ENCODE data around the gene IQUB.

Gene IQUB

GRCh38 chr7:123498031-123498430 lies 36.4 kb downstream of the IQUB start:
- no peak for DNase-seq (ENCODE audit: extremely low spot score)
- CTCF ChIA-PET, result no interaction called here
- POLR2A ChIA-PET, result no interaction called here
- no peak for TF ChIP-seq BHLHE40 (IDR thresholded peaks at IDR 0.05; ENCODE audit: borderline replicate concordance)
- no peak for TF ChIP-seq FOXM1 (IDR thresholded peaks at IDR 0.05; ENCODE audit: borderline replicate concordance)
- TF ChIP-seq PKNOX1 (IDR thresholded peaks at IDR 0.05), result no peak
- TF ChIP-seq ZNF384 (IDR thresholded peaks at IDR 0.05), result no peak
- no peak for TF ChIP-seq CTBP1 (IDR thresholded peaks at IDR 0.05; ENCODE audit: borderline replicate concordance)
- TF ChIP-seq SUZ12 (IDR thresholded peaks at IDR 0.05), result no peak
- no peak for TF ChIP-seq ARNT (IDR thresholded peaks at IDR 0.05)
- no peak for TF ChIP-seq TARDBP (IDR thresholded peaks at IDR 0.05)
- no peak for TF ChIP-seq HDGF (IDR thresholded peaks at IDR 0.05; ENCODE audit: borderline replicate concordance)
- no peak for TF ChIP-seq FOXK2 (IDR thresholded peaks at IDR 0.05)
- no peak for TF ChIP-seq ELF4 (IDR thresholded peaks at IDR 0.05)
- TF ChIP-seq NFRKB (IDR thresholded peaks at IDR 0.05), result no peak
- no peak for TF ChIP-seq LEF1 (IDR thresholded peaks at IDR 0.05; ENCODE audit: borderline replicate concordance)
- TF ChIP-seq L3MBTL2 (conservative IDR thresholded peaks at IDR 0.05), result no peak
- no peak for TF ChIP-seq FOXA1 (IDR thresholded peaks at IDR 0.05)

GRCh38 chr7:123494193-123494796 lies 40.1 kb downstream of the IQUB start:
- ChIA-PET CTCF (interaction anchor here (0.6 to 1.1 kb wide), 7 partner anchors 8 to 130 kb away, joined by 3 to 5 read pairs (median 4); no protein-coding TSS in a partner anchor), POLR2A (interaction anchor here (1.0 kb wide), 1 partner anchor 255 kb away, joined by 3 read pairs; the partner anchor contains the start of gene WASL)
- peak; percentile 12 for DNase-seq (ENCODE audit: extremely low spot score)
- TF ChIP-seq ELF4 (IDR thresholded peaks at IDR 0.05) (no peak), L3MBTL2 (conservative IDR thresholded peaks at IDR 0.05) (no peak), FOXA1 (IDR thresholded peaks at IDR 0.05) (no peak), BHLHE40 (IDR thresholded peaks at IDR 0.05; ENCODE audit: borderline replicate concordance) (no peak), LEF1 (IDR thresholded peaks at IDR 0.05; ENCODE audit: borderline replicate concordance) (no peak), TARDBP (IDR thresholded peaks at IDR 0.05) (no peak), NFRKB (IDR thresholded peaks at IDR 0.05) (no peak)

DNA sequence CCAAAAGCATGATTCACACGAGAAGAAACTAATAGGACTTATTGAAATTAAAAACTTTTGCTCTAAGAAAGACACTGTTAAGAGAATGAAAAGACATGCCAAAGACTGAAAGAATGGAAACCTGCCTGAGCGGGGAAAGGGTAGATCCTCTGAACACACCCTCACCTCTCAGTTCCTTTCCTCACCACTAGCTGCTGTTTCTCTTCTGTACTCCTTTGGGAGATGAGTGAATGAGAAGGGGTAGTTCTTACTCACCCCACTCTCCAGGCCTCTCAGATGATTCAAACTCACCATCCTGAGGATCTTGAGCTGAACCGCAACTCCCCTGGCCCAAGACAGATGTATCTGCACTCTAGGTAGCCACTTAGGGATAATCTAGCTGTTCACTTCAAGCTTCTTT lies 41.9 kb downstream of the IQUB start:
- no peak for TF ChIP-seq NFRKB (IDR thresholded peaks at IDR 0.05)
- no peak for TF ChIP-seq BHLHE40 (IDR thresholded peaks at IDR 0.05; ENCODE audit: borderline replicate concordance)
- TF ChIP-seq PKNOX1 (IDR thresholded peaks at IDR 0.05), result no peak
- no peak for TF ChIP-seq ZNF384 (IDR thresholded peaks at IDR 0.05)
- no peak for TF ChIP-seq TARDBP (IDR thresholded peaks at IDR 0.05)
- no peak for TF ChIP-seq L3MBTL2 (conservative IDR thresholded peaks at IDR 0.05)
- no peak for TF ChIP-seq HDGF (IDR thresholded peaks at IDR 0.05; ENCODE audit: borderline replicate concordance)
- TF ChIP-seq SP1 (IDR thresholded peaks at IDR 0.05), result no peak
- TF ChIP-seq SUZ12 (IDR thresholded peaks at IDR 0.05), result no peak
- no peak for TF ChIP-seq CTBP1 (IDR thresholded peaks at IDR 0.05; ENCODE audit: borderline replicate concordance)
- no peak for TF ChIP-seq FOXM1 (IDR thresholded peaks at IDR 0.05; ENCODE audit: borderline replicate concordance)
- no peak for TF ChIP-seq ARNT (IDR thresholded peaks at IDR 0.05)
- no peak for TF ChIP-seq LEF1 (IDR thresholded peaks at IDR 0.05; ENCODE audit: borderline replicate concordance)
- no peak for TF ChIP-seq FOXK2 (IDR thresholded peaks at IDR 0.05)
- no peak for TF ChIP-seq FOXA1 (IDR thresholded peaks at IDR 0.05)
- TF ChIP-seq ELF4 (IDR thresholded peaks at IDR 0.05), result no peak
- POLR2A ChIA-PET, result no interaction called here
- DNase-seq (ENCODE audit: extremely low spot score), result peak; percentile 14
- CTCF ChIA-PET, result interaction anchor here (1.0 to 1.3 kb wide), 2 partner anchors 35 to 43 kb away, joined by 3 read pairs; no protein-coding TSS in a partner anchor

DNA sequence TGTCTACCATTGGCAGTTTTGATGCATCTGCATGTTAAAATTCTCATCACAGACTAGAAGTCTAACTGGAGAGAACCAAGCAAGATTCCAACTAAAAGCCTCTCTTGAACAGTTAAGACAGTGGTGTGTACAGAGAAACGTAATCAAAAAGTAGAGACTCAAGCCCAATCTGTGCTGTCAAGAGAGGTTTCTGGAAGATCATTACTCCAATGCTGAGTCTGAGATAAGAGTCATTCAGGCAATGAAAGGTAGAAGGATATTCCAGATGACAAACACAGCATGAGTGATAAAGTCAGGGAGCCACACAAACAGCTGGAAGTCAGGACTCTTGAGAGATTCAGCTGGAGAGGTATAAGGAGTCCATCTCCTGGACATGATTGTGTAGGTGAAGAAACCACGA lies 48.7 kb downstream of the IQUB start:
- POLR2A ChIA-PET, result no interaction called here
- CTCF ChIA-PET, result no interaction called here
- DNase-seq (ENCODE audit: extremely low spot score), result no peak
- no peak for TF ChIP-seq PKNOX1 (IDR thresholded peaks at IDR 0.05)
- TF ChIP-seq ARNT (IDR thresholded peaks at IDR 0.05), result no peak
- no peak for TF ChIP-seq ELF4 (IDR thresholded peaks at IDR 0.05)
- no peak for TF ChIP-seq ZNF384 (IDR thresholded peaks at IDR 0.05)
- no peak for TF ChIP-seq HDGF (IDR thresholded peaks at IDR 0.05; ENCODE audit: borderline replicate concordance)
- no peak for TF ChIP-seq FOXM1 (IDR thresholded peaks at IDR 0.05; ENCODE audit: borderline replicate concordance)
- TF ChIP-seq FOXK2 (IDR thresholded peaks at IDR 0.05), result no peak
- TF ChIP-seq FOXA1 (IDR thresholded peaks at IDR 0.05), result no peak
- TF ChIP-seq SP1 (IDR thresholded peaks at IDR 0.05), result no peak
- TF ChIP-seq SUZ12 (IDR thresholded peaks at IDR 0.05), result no peak
- TF ChIP-seq LEF1 (IDR thresholded peaks at IDR 0.05; ENCODE audit: borderline replicate concordance), result no peak
- TF ChIP-seq NFRKB (IDR thresholded peaks at IDR 0.05), result no peak
- no peak for TF ChIP-seq CTBP1 (IDR thresholded peaks at IDR 0.05; ENCODE audit: borderline replicate concordance)
- no peak for TF ChIP-seq BHLHE40 (IDR thresholded peaks at IDR 0.05; ENCODE audit: borderline replicate concordance)
- no peak for TF ChIP-seq TARDBP (IDR thresholded peaks at IDR 0.05)
- TF ChIP-seq L3MBTL2 (conservative IDR thresholded peaks at IDR 0.05), result no peak

DNA sequence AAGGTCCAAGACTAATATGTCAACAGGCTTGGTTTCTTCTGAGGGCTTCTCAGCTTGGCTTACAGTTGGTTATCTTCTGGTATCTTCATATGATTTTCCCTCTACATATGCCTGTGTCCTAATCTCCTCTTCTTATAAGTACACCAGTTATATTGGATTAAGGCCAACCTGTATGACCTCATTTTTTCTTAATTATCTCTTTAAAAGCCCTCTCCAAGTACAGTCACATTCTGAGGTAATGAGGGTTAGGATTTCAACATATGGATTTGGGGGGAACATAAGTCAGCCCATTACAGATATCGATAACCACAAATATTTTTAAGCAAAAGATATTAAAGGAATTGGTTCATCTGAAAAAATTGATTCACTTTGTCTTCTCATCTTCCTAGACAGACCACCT lies 49.2 kb downstream of the IQUB start:
- ChIA-PET CTCF (no interaction called here), POLR2A (no interaction called here)
- TF ChIP-seq ARNT (IDR thresholded peaks at IDR 0.05) (no peak), TARDBP (IDR thresholded peaks at IDR 0.05) (no peak), PKNOX1 (IDR thresholded peaks at IDR 0.05) (no peak), L3MBTL2 (conservative IDR thresholded peaks at IDR 0.05) (no peak), LEF1 (IDR thresholded peaks at IDR 0.05; ENCODE audit: borderline replicate concordance) (no peak), FOXK2 (IDR thresholded peaks at IDR 0.05) (no peak), SUZ12 (IDR thresholded peaks at IDR 0.05) (no peak), ZNF384 (IDR thresholded peaks at IDR 0.05) (no peak), NFRKB (IDR thresholded peaks at IDR 0.05) (no peak), HDGF (IDR thresholded peaks at IDR 0.05; ENCODE audit: borderline replicate concordance) (no peak), ELF4 (IDR thresholded peaks at IDR 0.05) (no peak), SP1 (IDR thresholded peaks at IDR 0.05) (no peak), BHLHE40 (IDR thresholded peaks at IDR 0.05; ENCODE audit: borderline replicate concordance) (no peak), FOXA1 (IDR thresholded peaks at IDR 0.05) (no peak), FOXM1 (IDR thresholded peaks at IDR 0.05; ENCODE audit: borderline replicate concordance) (no peak), CTBP1 (IDR thresholded peaks at IDR 0.05; ENCODE audit: borderline replicate concordance) (no peak)
- no peak for DNase-seq (ENCODE audit: extremely low spot score)

Data from HEK293T (cell line).